NCI-H82 treated with DMSO at 0.1 percent for 48 hours (cell line): ENCODE measurements around the gene TSN.
A peak's percentile ranks its signal among the peaks of the same experiment; 100 is the strongest.
"Not testable (repeated sequence)": the region's sequence is repeated elsewhere in the genome, so short reads cannot be mapped to it uniquely, and the experiment has no call there.

ENCODE experiments used
- DNase-seq: peaks from one replicate; lab custom pipeline; 2025; ENCODE audit not compliant: unreplicated experiment; lab: John Stamatoyannopoulos, UW

TSN gene

GRCh38 chr2:121798617-121799016, 43.2 kb downstream of the TSN start:
- DNase-seq, result no peak

- DNase-seq, result no peak
Measured at GRCh38 chr2:121801916-121802315, 46.5 kb downstream of the TSN start.

GRCh38 chr2:121803503-121803902, 48.1 kb downstream of the TSN start:
- no peak for DNase-seq

GRCh38 chr2:121804340-121804739, 48.9 kb downstream of the TSN start:
- DNase-seq, result peak; percentile 18

GRCh38 chr2:121804997-121805765, 49.7 kb downstream of the TSN start:
- no peak for DNase-seq

GRCh38 chr2:121805766-121806143, 50.3 kb downstream of the TSN start:
- no peak for DNase-seq

- not testable (repeated sequence) for DNase-seq
Measured at GRCh38 chr2:121807771-121808170, 52.3 kb downstream of the TSN start.

- DNase-seq, result no peak
Measured at GRCh38 chr2:121809607-121810006, 54.2 kb downstream of the TSN start.

GRCh38 chr2:121810959-121811853, 55.8 kb downstream of the TSN start:
- DNase-seq, result peak; percentile 79

GRCh38 chr2:121813083-121813482, 57.6 kb downstream of the TSN start:
- not testable (repeated sequence) for DNase-seq

- no peak for DNase-seq
Measured at GRCh38 chr2:121815216-121815615, 59.8 kb downstream of the TSN start.

- no peak for DNase-seq
Measured at GRCh38 chr2:121816797-121817196, 61.3 kb downstream of the TSN start.

GRCh38 chr2:121817304-121817703, 61.9 kb downstream of the TSN start:
- not testable (repeated sequence) for DNase-seq
